ENCODE results near the gene ATRAID.

Gene ATRAID

GRCh38 chr2:27214941-27215340 is 3.1 kb downstream of the ATRAID start:
- Histone ChIP-seq H3K9ac (ENCODE audit: low read depth, low read length) (no peak overlapping the region), H3K27me3 (ENCODE audit: insufficient read depth, low read length) (no peaks in the 10 kb centered on the region), H3K4me3 (ENCODE audit: low read length) (no peak overlapping the region), H3K9me3 (ENCODE audit: insufficient read depth, low read depth, low read length) (no peaks in the 10 kb centered on the region), H3K27ac (ENCODE audit: low read length) (no peak overlapping the region), H3K36me3 (ENCODE audit: insufficient read depth, low read depth, low read length) (peaks cover 48% of the 10 kb centered on the region), H3K4me1 (ENCODE audit: insufficient read depth, low read length) (peaks cover 5% of the 10 kb centered on the region; the same call in 1 of the 2 replicates)

DNA sequence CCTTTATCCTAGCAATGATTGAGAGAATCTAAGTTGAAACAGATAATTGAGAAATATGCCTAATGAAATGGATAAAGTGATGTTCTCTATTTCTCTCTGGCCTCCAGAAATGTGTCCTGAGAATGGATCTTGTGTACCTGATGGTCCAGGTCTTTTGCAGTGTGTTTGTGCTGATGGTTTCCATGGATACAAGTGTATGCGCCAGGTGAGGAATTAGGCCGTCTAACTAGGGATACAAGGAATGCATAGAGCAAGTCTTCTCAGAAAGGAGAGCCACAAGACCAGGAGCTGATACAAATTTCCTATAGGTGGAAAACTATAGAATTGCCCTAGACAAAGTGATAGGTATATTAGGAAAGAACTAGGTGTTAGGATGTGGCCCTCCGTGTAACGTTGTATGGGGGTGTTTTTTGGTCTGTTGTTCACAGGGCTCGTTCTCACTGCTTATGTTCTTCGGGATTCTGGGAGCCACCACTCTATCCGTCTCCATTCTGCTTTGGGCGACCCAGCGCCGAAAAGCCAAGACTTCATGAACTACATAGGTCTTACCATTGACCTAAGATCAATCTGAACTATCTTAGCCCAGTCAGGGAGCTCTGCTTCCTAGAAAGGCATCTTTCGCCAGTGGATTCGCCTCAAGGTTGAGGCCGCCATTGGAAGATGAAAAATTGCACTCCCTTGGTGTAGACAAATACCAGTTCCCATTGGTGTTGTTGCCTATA is 4.7 kb downstream of the ATRAID start:
- Histone ChIP-seq H3K4me1 (ENCODE audit: insufficient read depth, low read length) (peaks cover 3% of the 10 kb centered on the region; the same call in 1 of the 2 replicates), H3K4me3 (ENCODE audit: low read length) (peak overlapping the region; percentile 74), H3K27me3 (ENCODE audit: insufficient read depth, low read length) (no peaks in the 10 kb centered on the region), H3K27ac (ENCODE audit: low read length) (peak overlapping the region; percentile 52), H3K9ac (ENCODE audit: low read depth, low read length) (peak overlapping the region; percentile 75; the same call in 1 of the 2 replicates), H3K9me3 (ENCODE audit: insufficient read depth, low read depth, low read length) (no peaks in the 10 kb centered on the region), H3K36me3 (ENCODE audit: insufficient read depth, low read depth, low read length) (peaks cover 61% of the 10 kb centered on the region)

DNA sequence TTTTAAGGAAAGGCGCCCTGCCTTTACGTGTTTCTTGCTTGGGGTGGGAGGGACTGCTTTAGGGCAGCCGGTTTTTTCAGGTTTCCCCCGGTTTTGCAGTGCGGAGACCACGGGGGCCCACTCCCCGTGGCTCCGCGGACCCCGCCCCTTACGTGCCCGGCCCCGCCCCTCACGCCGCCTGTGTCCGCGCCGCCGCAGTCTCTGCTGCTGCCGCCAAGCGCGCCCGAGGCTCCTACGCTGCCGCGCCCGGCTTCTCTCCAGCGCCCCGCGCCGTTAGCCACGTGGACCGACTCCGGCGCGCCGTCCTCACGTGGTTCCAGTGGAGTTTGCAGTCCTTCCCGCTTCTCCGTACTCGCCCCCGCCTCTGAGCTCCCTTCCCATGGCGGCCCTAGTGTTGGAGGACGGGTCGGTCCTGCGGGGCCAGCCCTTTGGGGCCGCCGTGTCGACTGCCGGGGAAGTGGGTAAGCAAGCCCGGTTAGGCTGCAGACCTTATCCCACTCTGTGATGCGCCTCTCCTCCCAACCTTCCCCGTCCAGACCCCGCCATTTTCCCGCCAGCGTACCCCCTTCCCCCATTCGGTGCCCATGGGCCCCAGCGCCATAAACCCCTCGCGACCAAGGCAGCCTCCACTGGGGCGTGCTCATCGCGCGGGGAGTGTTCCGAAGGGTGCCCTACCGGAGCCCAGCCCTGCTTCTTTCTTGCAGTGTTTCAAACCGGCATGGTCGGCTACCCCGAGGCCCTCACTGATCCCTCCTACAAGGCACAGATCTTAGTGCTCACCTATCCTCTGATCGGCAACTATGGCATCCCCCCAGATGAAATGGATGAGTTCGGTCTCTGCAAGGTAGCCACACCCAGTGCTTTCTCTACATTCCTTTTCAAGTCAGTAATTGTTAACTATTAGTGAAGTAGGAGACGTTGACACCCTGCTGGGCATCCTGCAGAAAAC is 5.6 kb downstream of the ATRAID start, which contains the start of gene CAD:
Gene CAD, plus strand, starts transcription at position 197 of the 949 bp plus-strand sequence. Its CDS starts 183 bp downstream, at position 380.
- H3K36me3 ChIP-seq (ENCODE audit: insufficient read depth, low read depth, low read length) = peaks cover 70% of the 10 kb centered on the region
- no peaks in the 10 kb centered on the region for H3K9me3 ChIP-seq (ENCODE audit: insufficient read depth, low read depth, low read length)
- H3K4me3 ChIP-seq (ENCODE audit: low read length) = peak within 1 kb of the TSS; percentile 74
- H3K27ac ChIP-seq (ENCODE audit: low read length) = peak within 1 kb of the TSS; percentile 93
- H3K27me3 ChIP-seq (ENCODE audit: insufficient read depth, low read length) = no peaks in the 10 kb centered on the region
- peaks cover 3% of the 10 kb centered on the region; the same call in 1 of the 2 replicates for H3K4me1 ChIP-seq (ENCODE audit: insufficient read depth, low read length)
- H3K9ac ChIP-seq (ENCODE audit: low read depth, low read length) = peak within 1 kb of the TSS; percentile 88

DNA sequence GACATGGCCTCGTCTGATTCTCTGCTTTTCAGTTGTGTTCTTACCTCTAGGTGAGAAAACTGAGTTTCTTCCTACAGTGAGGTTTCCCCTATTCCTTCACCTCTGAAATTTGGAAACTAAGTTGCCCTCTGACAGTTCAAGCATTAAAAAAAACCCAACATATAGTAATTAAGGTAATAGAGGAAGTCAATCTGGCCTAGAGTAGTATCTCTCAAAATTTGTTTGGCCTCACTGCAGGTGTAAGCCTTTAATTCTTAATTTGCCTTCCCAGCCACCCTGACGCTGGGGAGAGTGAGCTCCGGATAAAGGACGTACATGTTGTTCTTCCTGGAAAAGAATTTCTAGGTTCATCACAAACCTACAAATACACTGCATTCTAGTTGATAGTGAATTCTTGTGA is 6.8 kb downstream of the ATRAID start:
- Histone ChIP-seq H3K9me3 (ENCODE audit: insufficient read depth, low read depth, low read length) (no peaks in the 10 kb centered on the region), H3K9ac (ENCODE audit: low read depth, low read length) (peak overlapping the region; percentile 88; the same call in 1 of the 2 replicates), H3K36me3 (ENCODE audit: insufficient read depth, low read depth, low read length) (peaks cover 82% of the 10 kb centered on the region), H3K4me3 (ENCODE audit: low read length) (peak overlapping the region; percentile 74), H3K27me3 (ENCODE audit: insufficient read depth, low read length) (no peaks in the 10 kb centered on the region), H3K4me1 (ENCODE audit: insufficient read depth, low read length) (peaks cover 3% of the 10 kb centered on the region; the same call in 1 of the 2 replicates), H3K27ac (ENCODE audit: low read length) (no peak overlapping the region)

GRCh38 chr2:27219091-27219490 is 7.2 kb downstream of the ATRAID start:
- Histone ChIP-seq H3K4me3 (ENCODE audit: low read length) (peak overlapping the region; percentile 74; the same call in 1 of the 2 replicates), H3K27ac (ENCODE audit: low read length) (no peak overlapping the region), H3K9ac (ENCODE audit: low read depth, low read length) (peak overlapping the region; percentile 88; the same call in 1 of the 2 replicates), H3K9me3 (ENCODE audit: insufficient read depth, low read depth, low read length) (no peaks in the 10 kb centered on the region), H3K27me3 (ENCODE audit: insufficient read depth, low read length) (no peaks in the 10 kb centered on the region), H3K36me3 (ENCODE audit: insufficient read depth, low read depth, low read length) (peaks cover 84% of the 10 kb centered on the region), H3K4me1 (ENCODE audit: insufficient read depth, low read length) (peaks cover 3% of the 10 kb centered on the region; the same call in 1 of the 2 replicates)

DNA sequence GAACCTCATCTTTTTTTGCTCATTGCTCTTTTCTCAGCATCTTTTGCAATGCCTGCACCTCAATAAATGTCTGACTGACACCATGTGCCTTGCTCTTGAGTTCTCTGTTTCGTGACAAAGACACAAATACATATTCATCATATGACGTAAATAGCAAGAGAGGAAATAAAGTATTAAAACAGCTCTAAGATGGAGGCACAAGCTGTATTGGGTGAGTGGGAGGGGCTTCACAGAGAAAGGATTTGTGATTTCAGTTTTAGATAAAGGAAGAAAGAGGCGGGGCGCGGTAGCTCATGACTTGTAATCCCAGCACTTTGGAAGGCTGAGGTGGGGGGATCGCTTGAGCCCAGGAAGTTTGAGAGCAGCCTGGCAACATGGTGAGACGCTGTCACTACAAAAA is 8.2 kb downstream of the ATRAID start:
- no peak overlapping the region for H3K27ac ChIP-seq (ENCODE audit: low read length)
- H3K4me3 ChIP-seq (ENCODE audit: low read length) = no peak overlapping the region
- H3K9me3 ChIP-seq (ENCODE audit: insufficient read depth, low read depth, low read length) = no peaks in the 10 kb centered on the region
- peaks cover 89% of the 10 kb centered on the region for H3K36me3 ChIP-seq (ENCODE audit: insufficient read depth, low read depth, low read length)
- H3K4me1 ChIP-seq (ENCODE audit: insufficient read depth, low read length) = 0 out of 2 replicates have a peak, but pooled peaks cover 3% of the 10 kb centered on the region
- no peaks in the 10 kb centered on the region for H3K27me3 ChIP-seq (ENCODE audit: insufficient read depth, low read length)
- H3K9ac ChIP-seq (ENCODE audit: low read depth, low read length) = no peak overlapping the region

DNA sequence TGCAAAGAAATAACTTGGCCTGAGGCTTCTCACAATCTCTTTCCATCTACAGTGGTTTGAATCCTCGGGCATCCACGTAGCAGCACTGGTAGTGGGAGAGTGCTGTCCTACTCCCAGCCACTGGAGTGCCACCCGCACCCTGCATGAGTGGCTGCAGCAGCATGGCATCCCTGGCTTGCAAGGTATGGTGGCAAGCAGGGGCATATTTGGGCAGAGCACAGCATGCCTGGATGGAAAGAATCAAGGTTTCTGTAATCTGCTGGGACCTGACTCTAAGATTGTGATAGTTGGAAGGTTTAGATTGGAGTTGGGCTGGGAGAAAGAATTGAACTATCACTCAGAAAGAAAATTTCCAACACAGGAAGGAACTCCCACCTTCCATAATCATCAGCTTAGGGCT is 9.3 kb downstream of the ATRAID start:
- Histone ChIP-seq H3K27me3 (ENCODE audit: insufficient read depth, low read length) (no peaks in the 10 kb centered on the region), H3K9me3 (ENCODE audit: insufficient read depth, low read depth, low read length) (no peaks in the 10 kb centered on the region), H3K9ac (ENCODE audit: low read depth, low read length) (no peak overlapping the region), H3K27ac (ENCODE audit: low read length) (no peak overlapping the region), H3K4me1 (ENCODE audit: insufficient read depth, low read length) (0 out of 2 replicates have a peak, but pooled peaks cover 3% of the 10 kb centered on the region), H3K4me3 (ENCODE audit: low read length) (no peak overlapping the region), H3K36me3 (ENCODE audit: insufficient read depth, low read depth, low read length) (peaks cover 89% of the 10 kb centered on the region)

DNA sequence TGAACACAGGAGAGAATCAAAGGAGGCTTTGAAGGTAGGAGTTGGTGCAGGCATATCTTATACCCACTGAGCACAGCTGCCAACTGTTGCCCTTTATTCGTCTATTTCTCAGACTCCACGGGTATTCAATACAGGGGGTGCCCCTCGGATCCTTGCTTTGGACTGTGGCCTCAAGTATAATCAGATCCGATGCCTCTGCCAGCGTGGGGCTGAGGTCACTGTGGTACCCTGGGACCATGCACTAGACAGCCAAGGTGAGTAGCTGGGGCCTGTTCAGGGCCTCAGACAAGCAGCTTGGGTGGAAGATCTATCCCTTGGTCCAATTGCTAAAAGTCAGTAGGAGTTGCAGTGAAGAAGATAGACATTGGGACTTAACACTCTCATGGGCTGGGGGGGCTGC is 10.6 kb downstream of the ATRAID start:
- Histone ChIP-seq H3K36me3 (ENCODE audit: insufficient read depth, low read depth, low read length) (peaks cover 94% of the 10 kb centered on the region), H3K27ac (ENCODE audit: low read length) (no peak overlapping the region), H3K4me3 (ENCODE audit: low read length) (no peak overlapping the region), H3K27me3 (ENCODE audit: insufficient read depth, low read length) (no peaks in the 10 kb centered on the region), H3K9me3 (ENCODE audit: insufficient read depth, low read depth, low read length) (no peaks in the 10 kb centered on the region), H3K9ac (ENCODE audit: low read depth, low read length) (no peak overlapping the region), H3K4me1 (ENCODE audit: insufficient read depth, low read length) (no peaks in the 10 kb centered on the region)

GRCh38 chr2:27223416-27223815 is 11.6 kb downstream of the ATRAID start:
- Histone ChIP-seq H3K4me3 (ENCODE audit: low read length) (no peak overlapping the region), H3K4me1 (ENCODE audit: insufficient read depth, low read length) (no peaks in the 10 kb centered on the region), H3K27ac (ENCODE audit: low read length) (no peak overlapping the region), H3K27me3 (ENCODE audit: insufficient read depth, low read length) (no peaks in the 10 kb centered on the region), H3K36me3 (ENCODE audit: insufficient read depth, low read depth, low read length) (peaks cover 98% of the 10 kb centered on the region), H3K9ac (ENCODE audit: low read depth, low read length) (no peak overlapping the region), H3K9me3 (ENCODE audit: insufficient read depth, low read depth, low read length) (no peaks in the 10 kb centered on the region)

DNA sequence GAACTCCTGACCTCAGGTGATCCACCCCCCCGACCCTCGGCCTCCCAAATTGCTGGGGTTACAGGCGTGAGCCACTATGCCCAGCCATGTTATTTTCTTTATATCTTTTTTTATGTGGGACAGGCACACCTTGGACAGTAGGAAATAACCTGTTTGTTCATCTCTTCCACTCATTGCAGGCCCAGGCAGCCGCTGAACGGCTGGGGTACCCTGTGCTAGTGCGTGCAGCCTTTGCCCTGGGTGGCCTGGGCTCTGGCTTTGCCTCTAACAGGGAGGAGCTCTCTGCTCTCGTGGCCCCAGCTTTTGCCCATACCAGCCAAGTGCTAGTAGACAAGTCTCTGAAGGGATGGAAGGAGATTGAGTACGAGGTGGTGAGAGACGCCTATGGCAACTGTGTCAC is 13.7 kb downstream of the ATRAID start:
- Histone ChIP-seq H3K27ac (ENCODE audit: low read length) (no peak overlapping the region), H3K36me3 (ENCODE audit: insufficient read depth, low read depth, low read length) (peaks cover 98% of the 10 kb centered on the region), H3K4me1 (ENCODE audit: insufficient read depth, low read length) (no peaks in the 10 kb centered on the region), H3K9me3 (ENCODE audit: insufficient read depth, low read depth, low read length) (no peaks in the 10 kb centered on the region), H3K27me3 (ENCODE audit: insufficient read depth, low read length) (no peaks in the 10 kb centered on the region), H3K9ac (ENCODE audit: low read depth, low read length) (no peak overlapping the region), H3K4me3 (ENCODE audit: low read length) (no peak overlapping the region)

DNA sequence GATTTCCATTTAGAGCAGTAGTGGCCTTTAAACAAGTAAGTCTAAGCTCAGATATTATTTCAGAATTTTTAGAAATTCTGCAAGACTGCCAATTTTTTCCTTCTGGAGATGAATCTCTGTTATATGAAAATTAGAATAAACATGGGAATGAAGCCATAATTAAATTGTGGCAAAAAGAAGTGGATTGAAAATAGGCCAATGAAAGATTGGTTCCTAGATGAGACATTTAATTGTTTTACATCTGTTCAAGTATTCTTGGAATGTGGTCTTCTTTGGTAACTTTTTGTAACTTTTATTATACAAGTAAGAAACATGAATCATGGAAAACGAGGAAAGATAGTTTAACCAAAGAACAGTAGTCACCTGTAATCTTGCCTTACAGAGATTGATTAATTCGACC is 15.7 kb downstream of the ATRAID start:
- Histone ChIP-seq H3K9me3 (ENCODE audit: insufficient read depth, low read depth, low read length) (no peaks in the 10 kb centered on the region), H3K4me1 (ENCODE audit: insufficient read depth, low read length) (no peaks in the 10 kb centered on the region), H3K36me3 (ENCODE audit: insufficient read depth, low read depth, low read length) (peaks cover 98% of the 10 kb centered on the region), H3K9ac (ENCODE audit: low read depth, low read length) (no peak overlapping the region), H3K4me3 (ENCODE audit: low read length) (no peak overlapping the region), H3K27ac (ENCODE audit: low read length) (no peak overlapping the region), H3K27me3 (ENCODE audit: insufficient read depth, low read length) (no peaks in the 10 kb centered on the region)

All from iPS-20b (cell line).